ENCODE data around the gene EIF5AL1.

GRCh38 chr10:79492256-79492655 is 20.1 kb upstream of the EIF5AL1 start:
- TF ChIP-seq CTCF (IDR thresholded peaks at IDR 0.05; ENCODE audit: low read length) (no peak), EZH2 (IDR thresholded peaks at IDR 0.05; ENCODE audit: borderline replicate concordance, low read length) (no peak)

All from OCI-LY1 (cell line).